Kidney glomerular epithelial cell (primary cell): ENCODE measurements around the gene NOL4L.

Source experiments
- DNase-seq: peaks from one replicate; lab custom pipeline; 2025; lab: John Stamatoyannopoulos, UW

The NOL4L gene

GRCh38 chr20:32539817-32540675 lies 45.1 kb downstream of the NOL4L start:
- DNase-seq: no peak

GRCh38 chr20:32539026-32539816 lies 45.9 kb downstream of the NOL4L start:
- no peak for DNase-seq

- no peak for DNase-seq
Observed at GRCh38 chr20:32538526-32538939, 46.6 kb downstream of the NOL4L start.

GRCh38 chr20:32537657-32538525 lies 47.2 kb downstream of the NOL4L start:
- no peak for DNase-seq

- no peak for DNase-seq
Observed at GRCh38 chr20:32536851-32537656, 48.1 kb downstream of the NOL4L start.

GRCh38 chr20:32535953-32536823 lies 48.9 kb downstream of the NOL4L start:
- no peak for DNase-seq

- DNase-seq: no peak
Observed at GRCh38 chr20:32535316-32535952, 49.7 kb downstream of the NOL4L start.

- no peak for DNase-seq
Observed at GRCh38 chr20:32534661-32535240, 50.4 kb downstream of the NOL4L start.

GRCh38 chr20:32533732-32534131 lies 51.4 kb downstream of the NOL4L start:
- DNase-seq: no peak

GRCh38 chr20:32532246-32532645 lies 52.9 kb downstream of the NOL4L start:
- no peak for DNase-seq

GRCh38 chr20:32528905-32529670 lies 56.0 kb downstream of the NOL4L start:
- DNase-seq: no peak

GRCh38 chr20:32528171-32528891 lies 56.8 kb downstream of the NOL4L start:
- no peak for DNase-seq

GRCh38 chr20:32527447-32528055 lies 57.6 kb downstream of the NOL4L start:
- no peak for DNase-seq

- DNase-seq: no peak
Observed at GRCh38 chr20:32527052-32527446, 58.1 kb downstream of the NOL4L start.

GRCh38 chr20:32526541-32526940 lies 58.6 kb downstream of the NOL4L start:
- no peak for DNase-seq

- DNase-seq: no peak
Observed at GRCh38 chr20:32526125-32526524, 59.0 kb downstream of the NOL4L start.

GRCh38 chr20:32524829-32525501 lies 60.2 kb downstream of the NOL4L start:
- DNase-seq: no peak
